ENCODE measurements around the gene COPZ2. TPM values are rescaled to one million over a fixed set of nuclear protein-coding genes. Genes with fewer than 3 reads are reported as not detected.

COPZ2 gene
- total RNA-seq, 1 donor from 2014 or later, result not detected

DNA sequence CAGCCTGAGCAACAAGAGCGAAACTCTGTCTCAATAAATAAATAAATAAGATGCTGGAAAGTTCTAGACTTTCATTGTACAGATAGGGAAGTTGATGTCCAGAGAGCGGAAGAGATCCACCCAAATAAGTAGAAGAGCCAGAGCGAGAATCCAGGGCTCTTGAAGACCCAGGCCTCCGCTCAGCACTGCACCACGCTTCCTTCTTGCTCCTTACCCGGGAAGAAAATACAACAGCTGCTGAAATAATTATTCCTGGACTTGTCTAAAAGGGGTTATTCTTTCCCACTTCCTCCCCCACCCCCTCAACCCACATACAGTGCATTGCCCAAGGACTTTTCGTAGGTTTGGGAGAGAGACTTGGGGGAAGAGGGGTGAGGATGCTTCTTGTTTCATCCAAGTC is 40.0 kb downstream of the COPZ2 start:
- no peak for TF ChIP-seq CTCF (IDR thresholded peaks at IDR 0.05; ENCODE audit: unreplicated experiment)
- no peak for DNase-seq (ENCODE audit: low spot score)
- Mint-ChIP-seq H3K4me1 (ENCODE audit: unreplicated experiment) (peaks cover 16% of the 10 kb centered on the region), H3K27me3 (ENCODE audit: unreplicated experiment) (no peaks in the 10 kb centered on the region), H3K27ac (ENCODE audit: unreplicated experiment) (no peak overlapping the region), H3K9me3 (ENCODE audit: unreplicated experiment) (no peaks in the 10 kb centered on the region), H3K36me3 (ENCODE audit: low read depth, unreplicated experiment) (no peaks in the 10 kb centered on the region), H3K4me3 (ENCODE audit: unreplicated experiment) (no peak overlapping the region)

- no peak overlapping the region for H3K4me3 Mint-ChIP-seq (ENCODE audit: unreplicated experiment)
Observed at GRCh38 chr17:47996201-47996600, 41.4 kb downstream of the COPZ2 start.

DNA sequence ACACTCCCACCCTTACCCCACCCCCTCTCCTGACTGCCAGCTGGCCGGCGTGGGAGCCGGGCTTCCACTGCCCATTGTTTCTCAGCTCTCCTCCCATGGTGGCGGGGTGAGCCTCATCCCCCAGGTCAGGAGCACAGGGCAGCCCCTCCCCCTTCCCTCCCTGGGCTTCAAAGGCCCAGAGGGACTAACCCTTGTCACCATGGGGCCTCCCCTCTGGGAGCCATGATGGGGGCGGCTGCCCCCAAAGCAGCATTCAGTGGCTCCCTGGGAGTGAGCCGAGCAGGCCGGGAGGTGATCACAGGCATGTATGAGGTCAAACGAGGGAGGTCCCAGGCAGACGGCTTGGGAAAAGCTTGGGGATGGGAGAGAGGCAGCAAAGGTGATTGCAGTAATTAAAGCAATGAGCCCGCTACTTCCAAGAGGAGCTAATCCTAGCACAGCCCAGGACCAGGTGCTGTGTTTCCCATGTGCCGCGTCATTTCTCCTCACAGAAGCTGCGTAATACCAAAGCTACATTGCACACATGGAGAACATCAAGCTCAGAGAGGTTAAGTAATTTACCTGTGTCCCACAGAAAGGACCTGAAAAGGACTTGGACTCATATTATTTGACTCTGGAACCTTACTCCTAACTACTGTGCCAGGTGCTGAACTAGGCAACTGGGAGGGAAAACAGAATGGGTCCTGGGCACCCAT is 42.2 kb downstream of the COPZ2 start:
- Mint-ChIP-seq H3K9me3 (ENCODE audit: unreplicated experiment) (no peaks in the 10 kb centered on the region), H3K36me3 (ENCODE audit: low read depth, unreplicated experiment) (no peaks in the 10 kb centered on the region), H3K4me3 (ENCODE audit: unreplicated experiment) (no peak overlapping the region), H3K4me1 (ENCODE audit: unreplicated experiment) (peaks cover 10% of the 10 kb centered on the region), H3K27ac (ENCODE audit: unreplicated experiment) (no peak overlapping the region), H3K27me3 (ENCODE audit: unreplicated experiment) (no peaks in the 10 kb centered on the region)
- no peak for TF ChIP-seq CTCF (IDR thresholded peaks at IDR 0.05; ENCODE audit: unreplicated experiment)
- peak; percentile 29 for DNase-seq (ENCODE audit: low spot score)

More at GRCh38 chr17:47996201-47996600, 41.4 kb downstream of the COPZ2 start:
- DNase-seq (ENCODE audit: low spot score), result no peak
- no peaks in the 10 kb centered on the region for H3K9me3 Mint-ChIP-seq (ENCODE audit: unreplicated experiment)
- H3K27ac Mint-ChIP-seq (ENCODE audit: unreplicated experiment), result no peak overlapping the region
- H3K36me3 Mint-ChIP-seq (ENCODE audit: low read depth, unreplicated experiment), result no peaks in the 10 kb centered on the region
- no peak for TF ChIP-seq CTCF (IDR thresholded peaks at IDR 0.05; ENCODE audit: unreplicated experiment)
- H3K27me3 Mint-ChIP-seq (ENCODE audit: unreplicated experiment), result no peaks in the 10 kb centered on the region
- H3K4me1 Mint-ChIP-seq (ENCODE audit: unreplicated experiment), result peaks cover 10% of the 10 kb centered on the region

DNA sequence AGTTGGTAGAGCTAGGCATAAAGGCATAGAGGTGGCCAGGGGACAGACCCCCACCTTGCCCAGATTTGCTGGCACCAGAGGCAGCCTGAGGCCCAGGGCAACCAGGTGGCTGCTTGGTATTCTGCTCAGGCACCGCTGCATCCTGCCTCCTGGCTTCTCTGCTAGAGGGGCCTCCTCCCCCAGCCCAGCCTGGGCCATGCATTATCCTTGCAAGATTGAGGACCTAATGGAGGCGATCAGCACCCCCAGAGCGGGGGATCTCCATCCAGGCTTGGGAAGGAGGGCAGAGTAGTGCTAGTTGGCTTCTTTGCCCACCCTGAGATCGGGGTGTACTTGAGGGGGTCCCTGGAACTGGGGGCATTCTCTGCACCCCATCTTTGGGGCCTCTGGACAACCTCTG is 42.9 kb downstream of the COPZ2 start:
- no peaks in the 10 kb centered on the region for H3K9me3 Mint-ChIP-seq (ENCODE audit: unreplicated experiment)
- H3K4me3 Mint-ChIP-seq (ENCODE audit: unreplicated experiment), result no peak overlapping the region
- no peak overlapping the region for H3K27ac Mint-ChIP-seq (ENCODE audit: unreplicated experiment)
- no peaks in the 10 kb centered on the region for H3K27me3 Mint-ChIP-seq (ENCODE audit: unreplicated experiment)
- H3K4me1 Mint-ChIP-seq (ENCODE audit: unreplicated experiment), result peaks cover 8% of the 10 kb centered on the region
- no peak for DNase-seq (ENCODE audit: low spot score)
- no peak for TF ChIP-seq CTCF (IDR thresholded peaks at IDR 0.05; ENCODE audit: unreplicated experiment)
- H3K36me3 Mint-ChIP-seq (ENCODE audit: low read depth, unreplicated experiment), result no peaks in the 10 kb centered on the region

DNA sequence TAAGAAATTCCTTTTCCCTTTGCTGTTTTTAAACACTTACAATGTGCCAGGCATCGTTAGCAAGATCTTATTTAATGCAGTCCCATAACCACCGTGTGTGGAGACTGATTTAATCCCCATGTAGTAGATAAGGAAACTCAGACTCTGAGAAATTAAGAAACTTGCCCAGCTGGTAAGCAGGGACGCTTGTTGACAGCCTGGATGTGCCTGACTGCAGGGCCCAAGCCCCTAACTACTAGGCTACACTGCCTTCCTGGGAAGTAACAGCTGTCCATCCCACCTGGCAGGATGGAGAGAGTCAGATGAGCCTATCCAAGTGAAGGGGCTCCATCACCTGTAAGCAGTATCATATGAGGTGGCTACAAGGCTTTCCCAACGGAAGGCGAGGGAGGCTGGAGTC is 43.6 kb downstream of the COPZ2 start:
- no peaks in the 10 kb centered on the region for H3K9me3 Mint-ChIP-seq (ENCODE audit: unreplicated experiment)
- H3K27ac Mint-ChIP-seq (ENCODE audit: unreplicated experiment), result no peak overlapping the region
- H3K36me3 Mint-ChIP-seq (ENCODE audit: low read depth, unreplicated experiment), result no peaks in the 10 kb centered on the region
- no peaks in the 10 kb centered on the region for H3K27me3 Mint-ChIP-seq (ENCODE audit: unreplicated experiment)
- no peak for DNase-seq (ENCODE audit: low spot score)
- H3K4me3 Mint-ChIP-seq (ENCODE audit: unreplicated experiment), result no peak overlapping the region
- peaks cover 10% of the 10 kb centered on the region for H3K4me1 Mint-ChIP-seq (ENCODE audit: unreplicated experiment)
- no peak for TF ChIP-seq CTCF (IDR thresholded peaks at IDR 0.05; ENCODE audit: unreplicated experiment)
